Stimulated activated CD4-positive, alpha-beta T cell treated with anti-CD3 and anti-CD28 coated beads, Interleukin-15, amount 100 ng/mL, for 24 hours (primary cell): Measurements from ENCODE around the gene TMPRSS13.

ENCODE experiments used
- DNase-seq: peaks from one replicate; pipeline ENCODE4 v3.0.0-alpha.2; 2020

TMPRSS13 gene

DNA sequence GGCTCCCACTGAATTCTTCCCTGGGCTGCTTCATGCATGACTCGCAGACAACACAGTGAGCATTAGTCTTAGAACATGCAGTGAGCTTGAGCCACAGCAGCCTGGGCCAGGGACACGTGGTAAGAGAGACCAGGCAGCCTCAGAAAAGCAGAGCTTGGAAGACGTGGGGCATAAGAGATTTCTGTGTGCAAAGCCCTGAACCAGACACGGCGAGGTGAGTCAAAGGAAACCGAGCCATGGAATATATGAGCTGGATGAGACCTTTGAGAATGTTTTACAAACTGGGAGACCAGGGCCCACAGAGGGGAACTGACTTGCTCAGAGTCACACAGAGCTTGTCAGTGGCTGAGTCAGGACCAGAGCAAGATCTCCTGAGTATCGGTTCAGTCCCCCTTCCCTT, 44.2 kb downstream of the TMPRSS13 start:
- DNase-seq = peak; percentile 44

DNA sequence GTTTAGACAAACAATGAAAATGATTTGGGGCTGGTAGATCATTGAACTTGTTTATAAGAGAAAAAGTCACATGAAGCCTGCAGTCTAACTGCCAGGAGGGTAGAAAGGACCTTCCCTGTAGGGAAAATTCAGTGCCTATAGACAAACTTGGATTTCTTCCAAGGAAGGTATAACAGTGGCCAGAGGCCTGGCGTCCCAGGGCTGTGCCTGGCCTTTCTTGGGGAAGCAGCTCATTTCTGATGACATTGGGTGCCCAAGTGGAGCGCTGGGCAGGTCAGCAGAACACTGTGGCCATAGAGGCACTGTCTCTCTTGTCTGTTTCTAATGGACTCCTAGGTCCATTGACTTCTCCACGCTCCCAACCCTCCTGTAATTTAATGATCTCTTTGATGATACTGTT, 46.1 kb downstream of the TMPRSS13 start:
- no peak for DNase-seq

DNA sequence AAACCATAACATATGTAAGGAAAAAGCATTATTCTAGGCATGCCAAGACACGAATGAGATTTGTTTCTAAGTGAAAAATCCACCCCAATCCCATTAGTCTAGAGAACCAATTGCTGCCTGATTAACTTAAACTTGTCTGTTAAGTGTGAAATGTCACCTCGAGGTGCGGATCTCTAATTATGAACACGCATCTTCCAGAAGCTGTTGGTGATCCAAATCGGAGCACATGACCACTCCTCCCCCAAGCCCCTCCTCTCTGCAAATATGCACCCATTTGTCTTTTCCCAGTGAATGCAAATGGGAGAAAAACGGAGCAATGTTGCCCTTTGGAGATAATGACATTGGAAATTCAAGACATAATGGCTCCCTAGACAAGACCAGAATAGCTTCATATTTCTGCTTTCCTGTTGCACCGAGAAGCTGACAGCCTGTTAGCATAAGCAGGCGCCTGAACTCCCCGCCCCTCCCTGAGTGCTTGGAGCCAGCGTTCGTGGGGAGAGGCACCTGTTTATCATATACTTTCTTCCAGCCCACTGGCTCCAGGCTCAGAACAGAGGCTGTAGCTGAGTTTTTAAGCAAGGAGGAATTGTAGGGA, 46.8 kb downstream of the TMPRSS13 start:
- no peak for DNase-seq

DNA sequence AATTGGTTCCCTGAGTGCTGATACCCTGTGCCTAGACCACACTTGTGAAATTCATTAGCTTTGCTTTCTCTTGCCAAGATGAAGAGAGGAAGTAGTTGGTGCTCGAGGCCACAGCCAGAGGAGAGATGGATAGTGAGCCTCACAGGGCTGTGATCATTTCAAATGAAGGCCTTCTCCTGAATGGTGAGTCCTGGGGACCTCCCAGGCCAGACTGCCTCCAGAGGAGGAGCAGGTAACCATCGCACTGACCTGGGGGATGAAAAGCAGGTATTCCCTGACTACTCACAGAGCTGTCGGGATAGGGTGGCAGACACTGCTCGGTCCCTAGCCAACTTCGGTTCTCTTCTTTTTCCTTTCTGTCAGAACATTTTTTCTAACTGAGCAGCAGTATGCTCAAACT, 48.0 kb downstream of the TMPRSS13 start:
- DNase-seq = no peak

DNA sequence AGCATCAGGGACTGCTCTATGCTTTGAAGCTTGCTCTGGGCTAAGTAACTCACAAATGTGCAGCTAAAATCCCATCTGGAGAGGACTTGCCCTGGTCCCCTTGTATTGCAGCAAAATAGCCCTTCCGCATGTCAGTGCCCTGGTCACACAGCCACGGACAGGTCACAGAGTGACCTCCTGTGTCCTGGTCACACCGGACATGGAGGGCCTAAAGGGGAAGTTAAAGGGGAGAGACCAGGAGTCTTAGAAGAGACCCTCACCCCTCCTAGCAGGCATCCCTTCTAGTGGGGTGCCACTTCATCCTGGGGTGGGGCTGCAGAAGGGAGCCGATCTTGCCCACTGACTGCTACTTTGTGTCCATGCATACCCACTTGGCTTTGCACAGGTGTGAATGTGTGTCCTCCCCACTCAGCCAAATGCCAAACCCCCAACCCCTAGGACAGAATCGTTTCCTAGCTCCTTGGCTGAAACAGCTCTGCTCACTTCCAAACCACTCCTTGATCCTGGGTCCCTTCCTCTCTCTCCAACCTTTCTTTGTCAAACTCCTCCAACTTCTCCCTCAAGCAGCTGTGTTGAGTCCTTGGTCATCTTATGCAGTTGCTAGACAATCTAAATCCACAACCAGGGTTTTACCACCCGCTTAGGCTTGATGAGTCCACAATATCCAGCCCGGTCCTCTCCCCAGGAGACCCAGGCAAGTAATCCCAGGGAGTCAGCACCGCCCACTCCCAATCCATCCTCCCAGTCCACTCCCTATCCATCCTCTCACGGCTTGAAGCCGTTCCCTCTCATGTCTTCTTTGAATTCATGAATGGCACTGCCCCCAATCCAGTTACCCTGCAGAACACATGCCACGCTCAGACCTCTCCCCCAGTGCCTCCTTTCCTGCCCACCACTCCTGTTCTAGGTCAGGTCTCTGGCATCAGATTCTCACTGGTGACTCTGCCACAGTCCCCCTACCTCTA, 49.4 kb downstream of the TMPRSS13 start:
- no peak for DNase-seq

DNA sequence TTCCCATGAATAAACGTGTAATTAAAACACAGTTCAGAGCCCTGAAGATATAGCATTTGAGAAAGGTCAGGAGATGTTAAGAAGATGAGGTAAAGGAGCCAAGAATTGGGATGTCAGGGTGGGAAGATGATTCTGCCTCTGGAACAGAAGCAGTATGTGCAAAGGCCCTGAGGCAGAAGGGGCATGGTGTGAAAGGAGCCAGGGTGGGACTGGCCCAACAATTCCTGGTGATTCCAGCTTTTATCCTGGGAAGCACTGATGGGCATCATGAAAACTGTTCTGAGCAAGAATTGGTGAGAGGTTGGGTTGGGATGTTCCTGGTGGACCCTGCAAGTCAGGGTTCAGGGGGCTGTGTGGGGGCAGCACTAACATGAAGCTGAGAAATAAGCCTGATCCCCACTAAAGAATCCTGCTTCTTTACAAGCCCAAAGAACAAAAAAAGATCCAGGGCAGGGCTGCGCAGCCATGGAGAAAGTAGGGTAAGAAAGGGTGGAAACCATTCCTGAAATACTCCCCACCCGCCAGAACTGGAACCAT, 50.2 kb downstream of the TMPRSS13 start:
- no peak for DNase-seq

DNA sequence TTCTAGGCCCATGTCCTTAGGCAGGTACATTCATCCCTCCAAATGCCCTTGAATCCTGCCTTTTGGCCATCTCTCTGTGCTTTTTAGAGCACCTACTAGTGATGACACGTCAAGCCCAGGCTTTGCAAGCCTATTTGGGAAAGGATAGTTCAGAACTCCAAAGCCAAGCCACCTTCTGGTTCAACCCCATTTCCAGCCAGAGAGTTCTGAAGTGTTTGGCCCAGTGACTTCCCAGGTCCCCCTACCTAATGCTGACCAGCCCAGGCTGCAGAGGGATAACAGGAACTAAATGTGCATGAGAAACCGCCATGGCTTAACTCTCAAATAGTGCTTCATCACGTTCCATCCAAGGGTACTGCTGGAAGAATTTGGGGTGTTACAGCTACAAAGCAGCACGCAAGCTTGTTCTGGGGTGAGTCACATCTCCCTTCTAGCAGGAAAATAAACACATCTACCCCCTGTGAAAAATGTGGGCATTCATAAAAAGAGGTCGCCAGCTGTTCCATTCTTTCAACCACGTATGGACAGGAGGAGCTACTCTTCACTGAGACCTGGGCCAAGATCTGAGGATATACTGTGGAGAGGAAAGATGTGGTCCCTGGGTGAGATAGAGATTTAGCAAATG, 50.8 kb downstream of the TMPRSS13 start:
- no peak for DNase-seq

DNA sequence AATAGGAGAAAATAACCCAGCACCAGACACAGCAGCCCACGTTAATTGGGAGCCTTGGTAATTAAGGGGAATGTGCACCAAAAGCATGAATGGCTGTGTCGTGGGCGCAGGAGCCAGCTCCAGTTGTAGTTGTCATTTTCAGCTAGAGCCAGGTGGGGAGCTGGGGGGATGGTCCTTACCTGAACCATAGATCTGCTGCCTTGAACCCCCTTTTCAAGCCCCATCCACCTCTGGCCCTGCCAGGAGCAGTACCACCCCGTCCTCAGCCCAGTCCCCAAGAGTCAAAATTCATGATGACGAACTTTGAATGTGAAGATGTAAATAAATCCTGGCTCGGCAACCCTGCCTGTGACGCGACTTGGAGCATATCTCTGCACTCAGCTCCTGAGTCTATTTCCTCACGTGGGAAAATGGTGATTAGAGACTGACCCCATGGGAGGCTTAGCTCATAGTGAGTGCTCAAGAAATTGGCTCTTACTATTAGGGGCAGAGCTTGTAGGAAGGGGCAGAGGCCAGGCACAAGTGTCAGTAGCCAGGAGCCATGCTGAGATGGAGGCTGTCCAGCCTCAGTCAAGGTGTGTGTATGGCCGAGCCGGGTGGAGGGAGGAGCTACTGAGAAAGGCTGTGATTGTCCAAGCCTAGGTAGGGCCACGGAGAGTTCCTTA, 52.0 kb downstream of the TMPRSS13 start:
- no peak for DNase-seq

DNA sequence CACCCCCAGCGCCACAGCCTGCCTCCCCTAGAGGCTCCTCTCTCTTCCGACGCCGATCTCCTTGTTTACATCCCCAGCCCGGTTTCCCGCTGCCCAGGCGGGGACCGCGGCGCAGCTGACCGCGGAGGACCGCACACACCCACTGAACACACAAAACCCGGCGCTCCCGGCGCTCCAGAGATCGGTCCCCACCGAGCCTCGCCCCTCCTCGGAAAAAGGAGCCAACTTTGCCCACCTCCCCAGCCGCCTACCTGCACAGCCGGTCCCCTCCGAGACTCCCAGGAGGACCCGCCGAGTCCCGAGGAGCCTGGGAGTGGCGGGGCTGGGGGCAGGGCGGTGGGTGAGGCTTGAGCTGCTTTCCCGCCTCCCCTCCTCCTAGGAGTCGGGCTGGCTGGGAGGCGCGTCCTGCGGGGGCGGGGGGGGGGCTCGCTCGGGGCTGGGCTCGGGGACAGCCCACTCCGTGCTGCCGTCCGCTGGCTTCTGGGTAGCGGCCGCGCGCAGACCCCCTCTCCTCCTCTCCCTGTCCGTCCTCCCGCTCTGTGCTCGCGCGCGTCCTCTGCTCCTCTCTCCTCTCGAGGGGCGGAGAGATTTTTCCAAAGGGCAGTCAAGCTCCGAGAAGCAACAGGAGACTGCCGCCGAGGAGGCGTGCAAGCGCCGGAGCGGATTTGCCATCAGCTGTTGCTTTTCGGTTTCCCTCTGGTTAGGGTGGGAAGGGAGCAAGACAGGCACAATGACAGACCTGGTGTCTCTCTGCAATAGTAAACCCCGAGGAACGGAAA, 52.7 kb downstream of the TMPRSS13 start, which contains the start of gene FXYD6:
TSS of gene FXYD6 (minus strand) at position 318 of the 779 bp plus-strand sequence. CDS start 33,882 bp downstream, outside the sequence.
- DNase-seq = peak; percentile 27

DNA sequence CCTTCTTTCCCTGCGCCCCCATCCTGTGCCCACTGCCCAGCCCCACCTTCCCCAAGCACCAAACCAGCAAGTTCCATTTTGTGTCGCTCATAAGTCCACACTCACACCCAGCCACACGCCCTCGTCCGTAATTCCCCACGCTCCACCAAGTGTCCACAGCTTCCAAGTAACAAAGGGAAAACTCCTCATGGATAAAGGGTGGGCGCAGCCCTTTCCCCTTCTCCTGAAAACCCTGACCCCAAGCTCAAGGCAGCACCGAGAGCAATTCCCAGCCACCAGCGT, 53.2 kb downstream of the TMPRSS13 start:
- no peak for DNase-seq

DNA sequence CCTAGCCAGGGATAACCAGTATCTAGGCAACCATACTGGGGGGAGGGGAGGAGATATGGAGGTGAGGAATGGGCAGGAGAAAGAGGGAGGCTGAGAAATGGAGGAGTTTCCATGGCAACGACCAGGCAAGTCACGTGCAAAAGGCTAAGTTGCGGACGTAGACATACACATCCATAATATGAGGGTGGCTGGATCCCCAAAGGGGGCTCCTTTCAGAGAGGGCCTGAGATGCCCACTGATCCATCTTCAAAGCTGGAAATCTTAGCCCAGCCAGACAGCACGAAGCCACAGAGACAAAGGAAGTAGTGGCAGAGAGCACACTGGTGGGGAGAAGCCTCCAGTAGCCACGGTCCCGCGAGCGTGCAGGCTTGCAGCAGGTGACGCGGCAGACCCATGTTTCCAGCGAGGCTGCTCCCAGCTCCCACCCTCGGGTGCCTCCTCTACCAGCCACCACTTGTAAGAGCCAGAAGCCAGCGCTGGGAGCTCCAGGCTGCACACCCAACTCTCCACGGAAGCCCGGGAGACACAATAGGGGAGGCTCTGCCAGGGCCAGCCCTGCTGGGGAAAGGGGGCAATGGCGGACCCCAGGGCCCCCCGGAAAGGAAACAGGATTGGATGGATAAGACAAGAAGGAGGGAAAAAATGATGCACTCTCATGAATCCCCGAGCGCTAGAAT, 53.7 kb downstream of the TMPRSS13 start:
- peak; percentile 44 for DNase-seq

DNA sequence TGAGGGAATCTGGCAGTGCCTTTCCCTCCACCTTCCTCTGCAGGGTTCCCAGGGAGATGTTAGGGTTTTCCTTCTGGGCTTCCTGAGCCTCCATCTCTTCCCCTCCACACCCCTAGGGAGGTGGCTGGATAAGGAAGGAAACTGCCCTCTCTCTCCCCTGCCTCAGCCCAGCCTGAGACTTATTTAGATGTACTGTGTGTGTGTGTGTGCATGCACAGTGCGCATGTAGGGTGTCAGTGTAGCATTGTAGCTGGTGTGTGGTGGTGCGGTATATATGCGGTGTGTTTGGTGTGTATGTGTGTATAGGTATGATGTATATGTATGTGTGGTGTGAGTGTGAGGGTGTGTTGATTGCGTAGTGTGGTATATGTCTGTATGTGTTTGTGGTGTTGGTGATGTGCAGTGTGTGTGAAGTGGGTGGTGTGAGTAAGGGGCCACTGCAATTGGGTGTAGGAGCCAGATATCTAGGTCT, 54.3 kb downstream of the TMPRSS13 start:
- DNase-seq = no peak

DNA sequence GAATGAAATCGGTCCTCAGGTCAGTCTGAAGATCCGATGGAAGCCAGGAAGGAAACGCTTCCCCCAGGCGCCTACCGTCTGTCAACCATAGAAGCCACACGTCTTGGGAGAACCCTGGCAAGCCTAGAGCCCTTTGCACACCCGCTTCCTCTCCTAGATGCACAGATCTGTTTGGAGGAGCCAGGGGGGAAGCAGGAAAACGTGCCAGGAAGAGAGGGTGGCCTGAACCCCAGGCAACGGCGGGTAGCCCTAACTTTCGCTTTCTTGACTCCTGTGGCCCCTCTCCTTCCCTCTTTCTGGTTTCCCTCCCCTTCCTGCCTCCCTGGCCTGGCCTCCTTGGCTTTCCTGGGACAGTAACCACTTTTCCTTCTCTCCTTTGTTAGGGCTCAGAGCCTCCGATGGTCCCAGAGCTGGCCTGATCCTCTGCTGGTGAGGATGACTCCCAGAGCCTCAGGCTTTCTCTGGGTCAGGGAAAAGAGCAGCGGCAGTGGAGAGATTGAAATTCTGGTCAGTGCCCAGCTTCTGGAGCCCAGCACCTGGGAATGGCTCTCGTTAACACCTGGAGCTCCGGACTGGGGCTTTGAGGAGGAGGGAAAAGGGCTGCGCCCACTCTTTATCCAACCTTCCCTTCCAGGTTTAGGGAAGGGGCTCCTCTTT, 54.8 kb downstream of the TMPRSS13 start:
- no peak for DNase-seq

DNA sequence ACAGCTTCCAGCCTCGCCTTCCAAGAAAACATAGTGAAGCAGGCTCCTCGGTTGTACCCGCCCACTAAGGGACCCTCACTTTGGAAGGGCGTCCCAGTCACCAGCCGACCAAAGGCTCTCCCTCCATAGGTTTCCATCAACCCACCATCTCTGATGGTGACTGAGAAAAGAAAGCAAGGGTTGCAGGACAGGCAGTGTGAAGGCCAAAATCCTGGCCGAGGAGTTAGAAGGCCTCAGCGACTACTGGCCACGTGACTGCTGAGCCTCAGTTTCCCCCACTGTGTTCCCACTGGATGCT, 55.4 kb downstream of the TMPRSS13 start:
- DNase-seq = no peak

DNA sequence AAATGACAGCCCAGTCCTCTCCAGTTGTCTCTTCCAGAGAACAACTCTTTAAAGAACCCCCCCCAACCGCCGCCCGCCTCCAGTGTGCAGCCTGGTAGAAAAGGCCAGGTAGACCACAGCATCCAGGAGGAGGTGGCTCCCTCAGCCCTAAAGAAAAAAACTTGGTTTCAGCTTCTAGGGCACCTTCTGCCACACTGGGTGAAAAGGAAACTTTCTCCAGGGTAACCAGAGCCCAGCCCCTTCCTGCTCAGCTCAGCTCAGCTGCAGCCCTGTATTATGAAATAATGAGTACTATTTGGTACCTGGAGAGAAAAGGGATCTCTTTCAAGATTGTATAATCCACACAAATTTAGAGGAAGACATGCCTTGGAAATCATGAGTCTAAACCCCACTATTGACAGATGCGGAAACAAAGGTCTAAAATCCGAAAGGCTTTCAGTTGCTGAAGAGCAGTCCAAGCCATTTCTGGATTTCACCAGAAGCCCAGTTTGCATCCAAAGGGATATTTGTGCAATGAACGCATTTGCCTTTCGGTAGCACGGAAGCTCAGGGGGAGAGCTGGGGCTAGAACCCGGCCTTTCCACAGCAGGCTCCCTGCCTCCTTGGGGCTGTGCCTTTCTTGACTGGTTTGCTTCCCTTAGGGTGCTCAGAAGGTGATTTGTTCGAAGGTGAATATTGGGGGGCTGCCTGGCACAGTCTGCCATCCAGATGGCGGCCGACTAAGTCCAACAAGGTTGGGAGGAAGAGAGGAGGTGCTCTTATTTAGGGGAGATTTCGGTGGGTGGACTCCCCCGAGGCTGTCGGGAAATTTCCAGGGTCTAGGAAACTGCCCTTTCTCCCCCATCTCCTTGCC, 56.0 kb downstream of the TMPRSS13 start:
- DNase-seq = no peak

DNA sequence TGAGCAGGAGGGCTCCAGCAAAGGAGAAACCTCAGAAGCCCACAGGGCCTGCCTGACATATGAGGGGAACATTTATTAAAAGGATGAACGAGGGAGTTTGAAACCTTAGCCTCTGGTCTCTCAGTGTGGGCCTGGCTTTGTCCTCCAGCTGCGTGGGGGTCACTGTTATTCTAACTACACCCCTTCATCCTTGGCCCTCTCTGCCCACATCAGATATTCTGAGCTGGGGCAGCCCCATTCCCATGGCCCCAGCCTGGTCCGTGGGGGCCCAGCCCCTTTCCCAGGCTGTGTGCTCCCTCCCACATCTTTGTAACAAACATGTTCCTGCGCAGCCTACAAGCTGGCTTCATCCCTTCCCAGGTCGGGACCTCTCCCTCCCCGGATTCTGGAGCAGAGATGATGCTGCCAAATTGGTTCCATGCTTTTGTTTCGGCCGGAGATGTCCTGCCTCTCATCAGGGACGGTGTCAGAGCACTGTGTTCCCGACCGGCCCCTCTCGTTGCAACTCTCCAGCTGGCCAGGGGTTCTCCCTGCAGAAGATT, 56.7 kb downstream of the TMPRSS13 start:
- DNase-seq = no peak

DNA sequence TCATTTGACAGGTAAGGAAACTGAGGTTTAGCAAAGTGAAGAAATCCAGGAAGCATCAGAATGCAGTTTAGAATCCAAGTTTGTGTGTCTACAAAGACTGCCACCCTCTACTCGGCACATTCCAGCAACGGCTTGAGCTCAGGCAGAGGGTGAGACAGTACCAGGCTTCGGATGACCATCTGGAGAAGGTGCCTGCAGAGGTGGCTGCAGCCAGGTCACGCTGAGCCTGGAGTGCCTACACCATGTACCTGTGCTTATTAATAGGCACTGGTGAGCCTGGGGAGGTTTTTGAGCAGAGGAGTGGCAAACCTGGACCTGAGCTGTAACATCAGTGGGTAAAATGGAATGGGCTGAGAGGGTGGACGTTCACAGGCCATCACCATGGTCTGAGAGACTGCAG, 57.4 kb downstream of the TMPRSS13 start:
- DNase-seq = no peak

DNA sequence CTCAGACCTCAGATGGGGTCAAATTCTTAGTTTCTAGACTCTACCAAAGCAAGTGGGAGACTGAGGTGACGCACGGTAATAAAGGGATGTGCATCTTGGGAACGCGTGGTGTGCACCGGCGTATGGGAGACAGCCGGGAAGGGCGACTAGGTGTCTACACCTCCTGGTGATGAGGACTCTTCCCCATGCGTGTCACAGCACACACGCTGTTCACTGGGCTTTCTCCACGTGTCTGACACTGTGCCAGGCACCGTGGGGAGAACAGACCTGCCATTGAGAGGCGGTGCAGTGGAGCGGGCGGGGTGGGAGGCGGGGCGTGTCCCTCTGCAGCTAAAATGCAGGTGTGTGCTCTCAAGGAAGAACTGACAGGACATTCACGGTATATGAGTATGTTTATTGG, 58.0 kb downstream of the TMPRSS13 start:
- DNase-seq = no peak

DNA sequence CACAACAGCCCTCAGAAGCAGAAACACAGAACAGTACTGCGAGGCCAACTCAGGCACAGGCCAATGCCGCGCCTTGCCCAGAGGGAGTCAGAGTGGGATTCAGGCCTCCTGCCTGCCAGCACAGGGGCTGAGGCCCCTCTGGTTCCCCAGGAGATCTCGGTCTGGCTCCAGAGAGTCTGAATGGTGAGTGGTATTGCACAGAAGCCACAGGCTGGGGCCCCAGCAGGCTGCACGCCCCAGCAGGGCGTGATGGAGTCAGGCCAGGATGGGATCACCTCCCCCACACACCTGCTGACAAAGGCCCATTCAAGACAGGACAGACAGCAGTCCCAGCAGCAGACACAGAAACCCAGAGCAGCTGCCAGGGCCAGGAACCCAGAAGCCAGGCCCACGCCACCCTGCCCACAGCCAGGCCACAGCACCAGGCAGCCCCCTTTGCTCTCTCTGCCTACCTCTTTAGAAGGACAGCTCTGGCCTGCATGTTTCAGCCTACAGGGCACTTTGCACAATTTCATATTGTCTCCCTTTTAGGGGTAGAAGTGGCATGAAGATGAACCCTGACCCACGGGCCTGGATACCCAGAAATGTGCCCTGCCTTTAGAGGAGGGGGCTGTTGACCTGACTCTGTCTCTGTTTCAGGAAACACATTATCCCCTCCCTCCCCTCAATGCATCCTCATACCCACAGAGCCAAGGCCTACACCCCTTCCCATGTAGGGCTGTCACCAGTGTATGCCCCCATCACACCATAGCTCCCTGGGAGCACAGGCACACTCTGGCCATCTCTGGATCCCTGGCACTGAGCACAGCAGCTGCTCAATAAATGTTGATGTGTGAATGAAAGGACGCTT, 58.9 kb downstream of the TMPRSS13 start:
- DNase-seq = no peak
